Measurements from ENCODE around the gene FAM25G. TPM values are rescaled to one million over a fixed set of nuclear protein-coding genes. Genes with fewer than 3 reads are reported as not detected.
A peak's percentile ranks its signal among the peaks of the same experiment; 100 is the strongest.

FAM25G gene
- total RNA-seq, 1 donor from 2014 or later = not detected

- H3K27ac Mint-ChIP-seq (ENCODE audit: unreplicated experiment) = no peak overlapping the region
- no peaks in the 10 kb centered on the region for H3K36me3 Mint-ChIP-seq (ENCODE audit: unreplicated experiment)
- no peaks in the 10 kb centered on the region for H3K9me3 Mint-ChIP-seq (ENCODE audit: unreplicated experiment)
- H3K4me1 Mint-ChIP-seq (ENCODE audit: unreplicated experiment) = peaks cover 4% of the 10 kb centered on the region
- DNase-seq (ENCODE audit: extremely low spot score, unreplicated experiment) = peak; percentile 78
- no peak for TF ChIP-seq CTCF (IDR thresholded peaks at IDR 0.05)
- H3K27me3 Mint-ChIP-seq (ENCODE audit: unreplicated experiment) = peaks cover 7% of the 10 kb centered on the region
- no peak overlapping the region for H3K4me3 Mint-ChIP-seq (ENCODE audit: unreplicated experiment)
Measured at GRCh38 chr10:47452495-47453140, 38.9 kb downstream of the FAM25G start.

DNA sequence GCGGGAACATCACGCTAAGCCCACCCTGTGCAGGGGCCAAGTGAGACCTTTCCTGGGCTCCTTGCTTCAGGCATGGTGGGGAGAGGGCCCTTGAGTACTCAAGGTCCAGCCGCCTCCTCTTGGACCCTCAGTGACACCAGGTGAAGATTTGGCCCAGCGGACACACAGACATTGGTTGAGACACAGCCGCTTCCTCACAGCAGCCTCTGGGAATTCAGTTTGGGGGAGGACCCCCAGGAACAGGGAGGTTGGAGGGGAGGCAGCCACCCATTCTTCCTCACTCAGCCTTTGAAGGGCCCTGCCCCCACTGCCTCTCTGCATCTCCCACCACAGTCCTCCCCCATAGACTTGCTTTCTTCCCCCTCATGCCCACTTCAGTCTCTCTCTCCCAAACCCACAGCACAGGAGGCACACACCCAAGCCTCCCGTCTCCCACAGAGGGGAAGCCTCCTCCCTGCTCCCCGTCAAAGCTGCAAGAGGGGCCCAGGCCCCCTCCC lies 39.5 kb downstream of the FAM25G start:
- no peaks in the 10 kb centered on the region for H3K36me3 Mint-ChIP-seq (ENCODE audit: unreplicated experiment)
- H3K27me3 Mint-ChIP-seq (ENCODE audit: unreplicated experiment) = peaks cover 7% of the 10 kb centered on the region
- H3K4me1 Mint-ChIP-seq (ENCODE audit: unreplicated experiment) = peaks cover 4% of the 10 kb centered on the region
- TF ChIP-seq CTCF (IDR thresholded peaks at IDR 0.05) = no peak
- no peak overlapping the region for H3K27ac Mint-ChIP-seq (ENCODE audit: unreplicated experiment)
- DNase-seq (ENCODE audit: extremely low spot score, unreplicated experiment) = peak; percentile 49
- H3K4me3 Mint-ChIP-seq (ENCODE audit: unreplicated experiment) = no peak overlapping the region
- no peaks in the 10 kb centered on the region for H3K9me3 Mint-ChIP-seq (ENCODE audit: unreplicated experiment)

DNA sequence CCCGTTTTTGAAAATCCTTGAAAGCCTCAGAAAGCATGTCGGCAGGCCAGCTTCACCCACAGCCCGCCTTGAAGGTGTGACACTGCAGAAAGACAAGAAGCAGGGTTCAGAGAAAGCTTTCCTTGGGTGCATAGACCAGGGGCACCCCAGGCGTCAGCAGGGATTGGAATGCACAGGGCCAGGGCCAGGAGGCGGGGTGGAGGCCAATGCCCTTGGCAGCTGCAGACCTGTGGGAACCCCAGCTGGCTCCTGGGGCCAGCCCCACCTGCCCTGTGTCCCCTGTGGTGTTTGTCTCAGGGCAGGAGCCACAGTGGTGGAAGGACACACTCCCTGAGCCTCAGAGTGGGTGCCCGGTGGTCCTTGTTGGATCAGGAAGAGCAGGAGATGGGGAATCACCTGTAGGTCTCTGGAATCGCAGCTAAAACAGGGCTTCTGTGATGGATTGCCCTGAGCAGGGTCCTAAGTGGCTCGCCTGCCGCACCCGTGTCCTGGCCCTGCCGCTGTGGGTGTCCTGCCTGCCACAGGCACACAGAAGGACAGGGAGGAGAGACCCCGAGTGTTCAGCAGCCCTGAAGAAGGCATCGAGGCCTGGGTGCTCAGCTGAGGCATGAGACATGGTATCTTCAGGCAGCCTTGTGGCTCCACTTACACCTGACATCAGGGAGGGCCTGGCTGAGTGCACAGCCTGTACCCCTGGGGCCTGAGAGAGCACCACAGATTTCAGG lies 40.1 kb downstream of the FAM25G start:
- no peak overlapping the region for H3K4me3 Mint-ChIP-seq (ENCODE audit: unreplicated experiment)
- no peaks in the 10 kb centered on the region for H3K9me3 Mint-ChIP-seq (ENCODE audit: unreplicated experiment)
- H3K4me1 Mint-ChIP-seq (ENCODE audit: unreplicated experiment) = peaks cover 4% of the 10 kb centered on the region
- peak; percentile 74 for DNase-seq (ENCODE audit: extremely low spot score, unreplicated experiment)
- H3K36me3 Mint-ChIP-seq (ENCODE audit: unreplicated experiment) = no peaks in the 10 kb centered on the region
- peaks cover 7% of the 10 kb centered on the region for H3K27me3 Mint-ChIP-seq (ENCODE audit: unreplicated experiment)
- TF ChIP-seq CTCF (IDR thresholded peaks at IDR 0.05) = no peak
- no peak overlapping the region for H3K27ac Mint-ChIP-seq (ENCODE audit: unreplicated experiment)

- peak; percentile 66 for DNase-seq (ENCODE audit: extremely low spot score, unreplicated experiment)
- Mint-ChIP-seq H3K27me3 (ENCODE audit: unreplicated experiment) (peaks cover 7% of the 10 kb centered on the region), H3K27ac (ENCODE audit: unreplicated experiment) (no peak overlapping the region), H3K4me3 (ENCODE audit: unreplicated experiment) (no peak overlapping the region), H3K9me3 (ENCODE audit: unreplicated experiment) (peaks cover 7% of the 10 kb centered on the region), H3K4me1 (ENCODE audit: unreplicated experiment) (peaks cover 4% of the 10 kb centered on the region), H3K36me3 (ENCODE audit: unreplicated experiment) (peaks cover 2% of the 10 kb centered on the region)
- no peak for TF ChIP-seq CTCF (IDR thresholded peaks at IDR 0.05)
Measured at GRCh38 chr10:47450442-47450841, 41.1 kb downstream of the FAM25G start.

GRCh38 chr10:47449979-47450378 lies 41.5 kb downstream of the FAM25G start:
- Mint-ChIP-seq H3K27ac (ENCODE audit: unreplicated experiment) (no peak overlapping the region), H3K9me3 (ENCODE audit: unreplicated experiment) (peaks cover 12% of the 10 kb centered on the region), H3K27me3 (ENCODE audit: unreplicated experiment) (peaks cover 7% of the 10 kb centered on the region), H3K4me1 (ENCODE audit: unreplicated experiment) (peaks cover 4% of the 10 kb centered on the region), H3K4me3 (ENCODE audit: unreplicated experiment) (no peak overlapping the region), H3K36me3 (ENCODE audit: unreplicated experiment) (peaks cover 2% of the 10 kb centered on the region)
- peak; percentile 77 for DNase-seq (ENCODE audit: extremely low spot score, unreplicated experiment)
- no peak for TF ChIP-seq CTCF (IDR thresholded peaks at IDR 0.05)
